Fibroblast of skin of abdomen (primary cell): ENCODE data around the gene TRNAU1AP.
"Not testable (repeated sequence)": the region's sequence is repeated elsewhere in the genome, so short reads cannot be mapped to it uniquely, and the experiment has no call there.

Experiments used
- DNase-seq: peaks from one replicate; pipeline ENCODE4 v3.0.0-alpha.2; 2013

The TRNAU1AP gene

GRCh38 chr1:28577738-28578536 is 25.1 kb downstream of the TRNAU1AP start:
- no peak for DNase-seq

GRCh38 chr1:28578696-28579218 is 25.9 kb downstream of the TRNAU1AP start:
- DNase-seq, result no peak

- no peak for DNase-seq
These were observed 26.5 kb downstream of the TRNAU1AP start for GRCh38 chr1:28579401-28579800.

- peak; percentile 30 for DNase-seq
These were observed 28.0 kb downstream of the TRNAU1AP start for GRCh38 chr1:28580722-28581530.

GRCh38 chr1:28581531-28582247 is 28.8 kb downstream of the TRNAU1AP start:
- peak; percentile 96 for DNase-seq

- peak; percentile 49 for DNase-seq
These were observed 29.3 kb downstream of the TRNAU1AP start for GRCh38 chr1:28582248-28582615.

- not testable (repeated sequence) for DNase-seq
These were observed 33.9 kb downstream of the TRNAU1AP start for GRCh38 chr1:28586585-28587391.

- DNase-seq, result peak; percentile 35
These were observed 38.9 kb downstream of the TRNAU1AP start, which contains the start of gene RAB42 for GRCh38 chr1:28591708-28592320. TSS of gene RAB42 (plus strand) at chr1:28592265. CDS start at chr1:28592512, 247 bp downstream.

- no peak for DNase-seq
These were observed 39.6 kb downstream of the TRNAU1AP start for GRCh38 chr1:28592321-28593071.

GRCh38 chr1:28593988-28594356 is 41.1 kb downstream of the TRNAU1AP start:
- not testable (repeated sequence) for DNase-seq

- DNase-seq, result not testable (repeated sequence)
These were observed 42.0 kb downstream of the TRNAU1AP start for GRCh38 chr1:28594686-28595411.

- DNase-seq, result no peak
These were observed 42.7 kb downstream of the TRNAU1AP start for GRCh38 chr1:28595412-28596191.

GRCh38 chr1:28596276-28596675 is 43.4 kb downstream of the TRNAU1AP start:
- not testable (repeated sequence) for DNase-seq

- DNase-seq, result peak; percentile 85
These were observed 48.8 kb downstream of the TRNAU1AP start for GRCh38 chr1:28601696-28602095.

GRCh38 chr1:28602536-28603439 is 49.9 kb downstream of the TRNAU1AP start:
- DNase-seq, result peak; percentile 76

- DNase-seq, result no peak
These were observed 51.5 kb downstream of the TRNAU1AP start for GRCh38 chr1:28604411-28604810.

GRCh38 chr1:28604962-28605361 is 52.1 kb downstream of the TRNAU1AP start:
- no peak for DNase-seq

- no peak for DNase-seq
These were observed 53.9 kb downstream of the TRNAU1AP start for GRCh38 chr1:28606771-28607170.
